Prostate gland (tissue), 2 donors: ENCODE results near the gene TOGARAM1. TPM values are rescaled to one million over a fixed set of nuclear protein-coding genes. Genes with fewer than 3 reads are reported as not detected.
"Not testable (repeated sequence)": the region's sequence is repeated elsewhere in the genome, so short reads cannot be mapped to it uniquely, and the experiment has no call there.

Source experiments
- DNase-seq: peaks from one replicate; pipeline ENCODE4 v3.0.0-alpha.2; 2019; ENCODE audit warnings: low spot score
- H3K27ac ChIP-seq, 2 donors: fragments of 200-600 bp; sonication (generic); 2 replicates each; pipeline ENCODE4 v1.5.1; 2017 to 2019
- H3K27me3 ChIP-seq: fragments of 200-600 bp; sonication (generic); replicated peaks from 2 replicates; pipeline ENCODE4 v1.5.1; 2019; ENCODE audit not compliant: insufficient read depth
- H3K36me3 ChIP-seq, 2 donors: fragments of 200-600 bp; sonication (generic); 1 replicate in 1 of 2; 2 replicates in 1 of 2; pipeline versions ENCODE4 v1.5.1 to v1.8.1; 2017 to 2019
- H3K4me1 ChIP-seq: fragments of 200-600 bp; sonication (generic); replicated peaks from 2 replicates; pipeline ENCODE4 v1.5.1; 2019
- H3K4me3 ChIP-seq, 2 donors: fragments of 200-600 bp; sonication (generic); 2 replicates each; pipeline ENCODE4 v1.5.1; 2017 to 2019
- H3K9me3 ChIP-seq: fragments of 200-600 bp; sonication (generic); 2 replicates; pipeline ENCODE4 v1.5.1; 2017
- CTCF ChIP-seq, 4 experiments: fragments of 200-600 bp in 2 of 4; fragments of 450-650 bp in 2 of 4; sonication (generic) in 2 of 4; IDR thresholded peaks; 1 replicate in 3 of 4; 2 replicates in 1 of 4; pipeline ENCODE4 v1.5.1; 2016 to 2019; ENCODE audit warnings: antibody characterized with exemption in 4 of 4, mild to moderate bottlenecking in 2 of 4, moderate library complexity in 2 of 4
- POLR2A ChIP-seq: fragments of 450-650 bp; IDR thresholded peaks from one replicate; pipeline ENCODE4 v1.6.1; 2016; ENCODE audit warnings: antibody characterized with exemption, mild to moderate bottlenecking
- POLR2AphosphoS5 ChIP-seq: sonication (generic); formaldehyde crosslinking; IDR thresholded peaks from one replicate; pipeline ENCODE4 v1.6.1; 2017; ENCODE audit warnings: antibody characterized with exemption
- WGBS: methylation state at CpG from one replicate; pipeline ENCODE4 v1.1.5; 2018; 5-methylcytosine and 5-hydroxymethylcytosine counted together
- intact Hi-C: fragments of 100-400 bp; cut with DNase I; formaldehyde crosslinking; loops from one replicate; pipeline ENCODE4 v1.14.2; 2022
- total RNA-seq, 2 donors: library from RNA; depleted of rRNA; stranded (reverse); fragments of >200 nt; gene quantifications; one replicate each; pipeline ENCODE4 v1.1.0, GENCODE V29; 2016

The TOGARAM1 gene
- total RNA-seq, 2 donors from 2014 or later = 17.9 to 26.8 TPM

GRCh38 chr14:45068396-45068795, 106.4 kb downstream of the TOGARAM1 start:
- no peak overlapping the region for H3K4me3 ChIP-seq
- no peaks in the 10 kb centered on the region for H3K9me3 ChIP-seq
- H3K36me3 ChIP-seq = no peaks in the 10 kb centered on the region
- intact Hi-C loops = no loop called here
- H3K4me1 ChIP-seq = no peaks in the 10 kb centered on the region
- no peak overlapping the region for H3K27ac ChIP-seq
- 92% methylated on average over 3 of the region's 3 CpGs for WGBS
- H3K27me3 ChIP-seq = no peaks in the 10 kb centered on the region
- DNase-seq = no peak
- no peak for TF ChIP-seq CTCF (IDR thresholded peaks at IDR 0.05)
- TF ChIP-seq POLR2AphosphoS5 = no peak
- no peak for TF ChIP-seq POLR2A

GRCh38 chr14:45070215-45070614, 108.2 kb downstream of the TOGARAM1 start:
- Histone ChIP-seq H3K4me1 (no peaks in the 10 kb centered on the region), H3K27ac (no peak overlapping the region), H3K36me3 (no peaks in the 10 kb centered on the region), H3K4me3 (no peak overlapping the region), H3K9me3 (no peaks in the 10 kb centered on the region), H3K27me3 (no peaks in the 10 kb centered on the region)
- TF ChIP-seq CTCF (IDR thresholded peaks at IDR 0.05) (no peak), POLR2AphosphoS5 (no peak), POLR2A (no peak)
- intact Hi-C loops = no loop called here
- DNase-seq = no peak
- 100% methylated on average over 1 of the region's 1 CpG for WGBS

DNA sequence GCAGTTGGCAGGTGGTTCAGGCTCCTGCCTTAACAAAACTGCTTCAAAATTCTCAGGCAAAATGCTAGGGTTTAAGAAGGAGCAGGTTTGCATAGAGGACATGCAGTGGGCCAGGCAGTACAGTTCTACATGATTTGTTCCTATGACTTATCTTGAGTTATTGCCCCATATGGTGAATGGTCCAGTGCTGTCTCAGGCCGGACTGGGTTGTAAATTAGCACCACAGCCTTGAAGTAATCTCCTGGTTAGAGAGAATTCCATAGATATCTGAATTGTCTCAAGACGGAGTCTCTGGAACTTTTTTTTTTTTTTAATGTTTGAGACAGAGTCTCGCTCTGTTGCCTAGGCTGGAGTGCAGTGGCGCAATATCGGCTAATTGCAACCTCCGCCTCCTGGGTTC, 110.1 kb downstream of the TOGARAM1 start:
- intact Hi-C loops = no loop called here
- no peaks in the 10 kb centered on the region for H3K9me3 ChIP-seq
- DNase-seq = no peak
- 94% methylated on average over 6 of the region's 6 CpGs for WGBS
- H3K4me1 ChIP-seq = no peaks in the 10 kb centered on the region
- no peak overlapping the region for H3K27ac ChIP-seq
- TF ChIP-seq CTCF (IDR thresholded peaks at IDR 0.05) = no peak
- no peaks in the 10 kb centered on the region for H3K36me3 ChIP-seq
- no peak overlapping the region for H3K4me3 ChIP-seq
- no peaks in the 10 kb centered on the region for H3K27me3 ChIP-seq

GRCh38 chr14:45073231-45073879, 111.4 kb downstream of the TOGARAM1 start:
- Histone ChIP-seq H3K9me3 (no peaks in the 10 kb centered on the region), H3K4me3 (no peak overlapping the region), H3K4me1 (no peaks in the 10 kb centered on the region), H3K27me3 (no peaks in the 10 kb centered on the region), H3K36me3 (no peaks in the 10 kb centered on the region), H3K27ac (no peak overlapping the region)
- DNase-seq = no peak
- intact Hi-C loops = no loop called here
- no peak for TF ChIP-seq CTCF (IDR thresholded peaks at IDR 0.05)
- TF ChIP-seq POLR2AphosphoS5 = no peak
- TF ChIP-seq POLR2A = no peak
- WGBS = 89% methylated on average over 5 of the region's 5 CpGs

DNA sequence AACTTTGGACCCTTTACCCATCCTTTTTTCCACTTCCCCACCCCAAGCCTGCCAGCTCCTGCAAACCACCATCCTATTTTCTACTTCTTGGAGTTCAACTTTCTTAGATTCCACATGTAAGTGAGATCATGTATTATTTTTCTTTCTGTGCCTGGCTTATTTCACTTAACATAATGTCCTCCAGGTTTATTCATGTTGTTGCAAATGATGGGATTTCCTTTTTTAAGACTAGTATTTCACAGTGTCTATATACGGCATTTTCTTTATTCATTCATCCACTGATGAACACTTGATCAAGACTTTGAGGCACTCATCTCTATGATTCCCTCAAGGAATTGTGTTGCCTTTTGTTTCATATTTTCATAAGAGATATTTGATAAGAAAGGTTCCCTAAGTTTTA, 116.3 kb downstream of the TOGARAM1 start:
- intact Hi-C loops = no loop called here
- TF ChIP-seq CTCF (IDR thresholded peaks at IDR 0.05) = no peak
- TF ChIP-seq POLR2AphosphoS5 = no peak
- no peak for TF ChIP-seq POLR2A
- 95% methylated on average over 1 of the region's 1 CpG for WGBS

GRCh38 chr14:45080416-45080968, 118.5 kb downstream of the TOGARAM1 start:
- not testable (repeated sequence) for H3K4me3 ChIP-seq, DNase-seq, H3K9me3 ChIP-seq, H3K27me3 ChIP-seq, H3K4me1 ChIP-seq, H3K27ac ChIP-seq, H3K36me3 ChIP-seq
- intact Hi-C loops = loop anchor here (5.0 to 10.0 kb wide), 2 partner anchors 54 to 183 kb away; partner anchors contain the start of genes FANCM and FKBP3
- 97% methylated on average over 35 of the region's 40 CpGs for WGBS

More for the DNA sequence above, 116.3 kb downstream of the TOGARAM1 start:
- no peak overlapping the region for H3K4me3 ChIP-seq
- H3K9me3 ChIP-seq = no peaks in the 10 kb centered on the region
- H3K27ac ChIP-seq = no peak overlapping the region
- H3K27me3 ChIP-seq = no peaks in the 10 kb centered on the region
- no peaks in the 10 kb centered on the region for H3K4me1 ChIP-seq
- H3K36me3 ChIP-seq = no peaks in the 10 kb centered on the region
- DNase-seq = no peak

GRCh38 chr14:45081096-45081495, 119.1 kb downstream of the TOGARAM1 start:
- intact Hi-C loops = loop anchor here (5.0 to 10.0 kb wide), 2 partner anchors 54 to 184 kb away; partner anchors contain the start of genes FANCM and FKBP3
- not testable (repeated sequence) for DNase-seq, H3K9me3 ChIP-seq, H3K27me3 ChIP-seq, H3K4me3 ChIP-seq, H3K27ac ChIP-seq, H3K4me1 ChIP-seq, H3K36me3 ChIP-seq
- WGBS = 82% methylated on average over 3 of the region's 3 CpGs
